CD8-positive, alpha-beta memory T cell (primary cell): ENCODE measurements around the gene CCR5. TPM values are rescaled to one million over a fixed set of nuclear protein-coding genes. Genes with fewer than 3 reads are reported as not detected.

ENCODE experiments used
- CTCF ChIA-PET: fragments of 350-600 bp; sonication (Branson Sonifier 250); formaldehyde crosslinking; loops from one replicate; lab custom pipeline; 2021; ENCODE audit warnings: antibody characterized with exemption; lab: Charles Lee
- POLR2A ChIA-PET: fragments of 350-600 bp; sonication (Branson Sonifier 250); formaldehyde crosslinking; loops from one replicate; lab custom pipeline; 2021; ENCODE audit warnings: antibody characterized with exemption; lab: Charles Lee
- DNase-seq, 5 donors: peaks; one replicate each; pipeline versions ENCODE4 v3.0.0 to v3.0.0-alpha.2; 2020 to 2022; ENCODE audit warnings: mixed read lengths in 1 of 5
- H3K27ac ChIP-seq: one replicate; pipeline ENCODE4 v1.7.0; 2013; ENCODE audit warnings: low read depth, mild to moderate bottlenecking, low read length, moderate library complexity
- H3K27me3 ChIP-seq: 2 replicates; pipeline ENCODE4 v1.7.0; 2013; ENCODE audit warnings: low read length, mild to moderate bottlenecking; ENCODE audit not compliant: insufficient read depth, poor library complexity, severe bottlenecking
- H3K36me3 ChIP-seq: 2 replicates; pipeline ENCODE4 v1.7.0; 2013; ENCODE audit warnings: mild to moderate bottlenecking, low read length, moderate library complexity; ENCODE audit not compliant: insufficient read depth
- H3K4me1 ChIP-seq: 2 replicates; pipeline ENCODE4 v1.7.0; 2013; ENCODE audit warnings: mild to moderate bottlenecking, low read length, moderate library complexity; ENCODE audit not compliant: insufficient read depth
- H3K4me3 ChIP-seq: 2 replicates; pipeline ENCODE4 v1.7.0; 2013; ENCODE audit warnings: mild to moderate bottlenecking, low read length
- H3K9me3 ChIP-seq: 2 replicates; pipeline ENCODE4 v1.7.0; 2013; ENCODE audit warnings: mild to moderate bottlenecking, low read length
- H3K27ac Mint-ChIP-seq, 8 donors: one replicate each; pipeline ENCODE4 v1.8.0; 2020 to 2021; ENCODE audit warnings: mixed read lengths in 8 of 8, mild to moderate bottlenecking in 6 of 8, inconsistent platforms in 3 of 8, moderate library complexity in 3 of 8
- H3K27me3 Mint-ChIP-seq, 2 donors: one replicate each; pipeline ENCODE4 v1.8.0; 2020 to 2021; ENCODE audit warnings: mixed read lengths in 2 of 2, mild to moderate bottlenecking in 1 of 2, moderate library complexity in 1 of 2
- H3K36me3 Mint-ChIP-seq, 3 donors: one replicate each; pipeline ENCODE4 v1.8.0; 2020 to 2021; ENCODE audit warnings: mixed read lengths in 3 of 3, inconsistent platforms in 1 of 3, mild to moderate bottlenecking in 1 of 3
- H3K4me1 Mint-ChIP-seq, 3 donors: one replicate each; pipeline ENCODE4 v1.8.0; 2020 to 2021; ENCODE audit warnings: mixed read lengths in 3 of 3, inconsistent platforms in 1 of 3, mild to moderate bottlenecking in 1 of 3
- H3K4me3 Mint-ChIP-seq, 7 donors: one replicate each; pipeline ENCODE4 v1.8.0; 2020 to 2021; ENCODE audit warnings: mixed read lengths in 7 of 7, mild to moderate bottlenecking in 6 of 7, moderate library complexity in 4 of 7, inconsistent platforms in 2 of 7
- H3K9me3 Mint-ChIP-seq, 5 donors: one replicate each; pipeline ENCODE4 v1.8.0; 2020 to 2022; ENCODE audit warnings: mixed read lengths in 5 of 5, mild to moderate bottlenecking in 3 of 5, moderate library complexity in 2 of 5, inconsistent platforms in 1 of 5
- polyA plus RNA-seq: library from polyadenylated mRNA; unstranded; fragments of 300-500 nt; fragmentation: Illumina TruSeq; gene quantifications from one replicate; pipeline ENCODE4 v1.2.3, GENCODE V29; 2021
- total RNA-seq, 2 experiments: library from RNA; stranded (reverse); gene quantifications; one replicate each; pipeline ENCODE4 v1.2.3, GENCODE V29; 2021

The CCR5 gene
- total and polyA plus RNA-seq, 3 experiments from 2014 or later: 2.6 to 29.2 (median 3.4) TPM

- H3K27me3 Mint-ChIP-seq: peaks cover 0 to 2% of the 10 kb centered on the region in 2 donors
- no peaks in the 10 kb centered on the region for H3K9me3 ChIP-seq
- H3K4me3 Mint-ChIP-seq: peak overlapping the region; percentile 63 to 91 (median 71)
- peak overlapping the region; percentile 89 to 98 (median 96) for H3K27ac Mint-ChIP-seq
- peak; percentile 37 to 87 (median 61) for DNase-seq
- H3K36me3 ChIP-seq: no peaks in the 10 kb centered on the region
- no peaks in the 10 kb centered on the region for H3K27me3 ChIP-seq
- no peak overlapping the region for H3K4me3 ChIP-seq
- peaks cover 48% of the 10 kb centered on the region for H3K4me1 ChIP-seq
- POLR2A ChIA-PET: interaction anchor here (0.6 to 2.9 kb wide), 8 partner anchors 8 to 400 kb away, joined by 3 to 14 read pairs (median 4); no protein-coding TSS in a partner anchor
- H3K36me3 Mint-ChIP-seq: peaks cover 9 to 21% (median 15%) of the 10 kb centered on the region in 3 donors
- H3K27ac ChIP-seq: peak overlapping the region; percentile 22
- CTCF ChIA-PET: interaction anchor here (0.6 to 8.0 kb wide), 41 partner anchors 9 to 439 kb away, joined by 3 to 156 read pairs (median 5); partner anchors contain the start of genes CCR1, CCR5AS and CCRL2
- peaks cover 64 to 91% (median 85%) of the 10 kb centered on the region in 3 donors for H3K4me1 Mint-ChIP-seq
- H3K9me3 Mint-ChIP-seq: no peaks in the 10 kb centered on the region
These were observed 2.2 kb upstream of the CCR5 start for GRCh38 chr3:46368569-46368968.

DNA sequence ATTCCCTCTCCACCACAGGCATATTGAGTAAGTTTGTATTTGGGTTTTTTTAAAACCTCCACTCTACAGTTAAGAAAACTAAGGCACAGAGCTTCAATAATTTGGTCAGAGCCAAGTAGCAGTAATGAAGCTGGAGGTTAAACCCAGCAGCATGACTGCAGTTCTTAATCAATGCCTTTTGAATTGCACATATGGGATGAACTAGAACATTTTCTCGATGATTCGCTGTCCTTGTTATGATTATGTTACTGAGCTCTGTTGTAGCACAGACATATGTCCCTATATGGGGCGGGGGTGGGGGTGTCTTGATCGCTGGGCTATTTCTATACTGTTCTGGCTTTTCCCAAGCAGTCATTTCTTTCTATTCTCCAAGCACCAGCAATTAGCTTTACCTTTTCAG lies 1.6 kb upstream of the CCR5 start:
- H3K9me3 ChIP-seq: no peaks in the 10 kb centered on the region
- H3K9me3 Mint-ChIP-seq: no peaks in the 10 kb centered on the region
- H3K27ac ChIP-seq: no peak overlapping the region
- H3K27ac Mint-ChIP-seq: peak overlapping the region; percentile 88 to 97 (median 93)
- DNase-seq: no peak
- no peaks in the 10 kb centered on the region for H3K36me3 ChIP-seq
- H3K36me3 Mint-ChIP-seq: peaks cover 9 to 24% (median 19%) of the 10 kb centered on the region in 3 donors
- H3K4me3 Mint-ChIP-seq: peak overlapping the region; percentile 83 to 92 (median 88)
- CTCF ChIA-PET: interaction anchor here (0.6 to 8.0 kb wide), 41 partner anchors 9 to 857 kb away, joined by 3 to 156 read pairs (median 6); partner anchors contain the start of genes CCR1, CCR2, CCR5AS and CCRL2
- no peak overlapping the region for H3K4me3 ChIP-seq
- H3K27me3 Mint-ChIP-seq: peaks cover 0 to 2% of the 10 kb centered on the region in 2 donors
- H3K27me3 ChIP-seq: no peaks in the 10 kb centered on the region
- peaks cover 49% of the 10 kb centered on the region for H3K4me1 ChIP-seq
- POLR2A ChIA-PET: interaction anchor here (0.6 to 2.9 kb wide), 9 partner anchors 9 to 401 kb away, joined by 3 to 14 read pairs (median 5); no protein-coding TSS in a partner anchor
- H3K4me1 Mint-ChIP-seq: peaks cover 69 to 93% (median 91%) of the 10 kb centered on the region in 3 donors

- no peaks in the 10 kb centered on the region for H3K9me3 ChIP-seq
- POLR2A ChIA-PET: interaction anchor here (1.1 to 2.9 kb wide), 5 partner anchors 86 to 269 kb away, joined by 3 to 14 read pairs (median 5); no protein-coding TSS in a partner anchor
- no peak for DNase-seq
- Mint-ChIP-seq H3K27ac (peak overlapping the region; percentile 88 to 97 (median 93)), H3K4me3 (peak overlapping the region; percentile 83 to 92 (median 88)), H3K9me3 (no peaks in the 10 kb centered on the region), H3K36me3 (peaks cover 14 to 27% (median 21%) of the 10 kb centered on the region in 3 donors), H3K27me3 (peaks cover 0 to 2% of the 10 kb centered on the region in 2 donors), H3K4me1 (peaks cover 74 to 97% (median 91%) of the 10 kb centered on the region in 3 donors)
- H3K27ac ChIP-seq: peak overlapping the region; percentile 34
- no peaks in the 10 kb centered on the region for H3K36me3 ChIP-seq
- no peaks in the 10 kb centered on the region for H3K27me3 ChIP-seq
- H3K4me1 ChIP-seq: peaks cover 51% of the 10 kb centered on the region
- H3K4me3 ChIP-seq: peak overlapping the region; percentile 14
- CTCF ChIA-PET: interaction anchor here (0.6 to 8.0 kb wide), 32 partner anchors 8 to 858 kb away, joined by 3 to 156 read pairs (median 10); partner anchors contain the start of genes CCR1, CCR2, CCR5AS and CCRL2
These were observed 1.0 kb upstream of the CCR5 start for GRCh38 chr3:46369675-46370132.

- no peaks in the 10 kb centered on the region for H3K27me3 Mint-ChIP-seq
- no peak for DNase-seq
- POLR2A ChIA-PET: interaction anchor here (1.0 to 2.9 kb wide), 5 partner anchors 11 to 432 kb away, joined by 3 to 14 read pairs (median 5); partner anchors contain the start of genes CCR5AS and CCRL2
- H3K4me1 ChIP-seq: peaks cover 63% of the 10 kb centered on the region
- H3K36me3 Mint-ChIP-seq: peaks cover 14 to 24% (median 23%) of the 10 kb centered on the region in 3 donors
- H3K27me3 ChIP-seq: no peaks in the 10 kb centered on the region
- peaks cover 79 to 97% (median 97%) of the 10 kb centered on the region in 3 donors for H3K4me1 Mint-ChIP-seq
- CTCF ChIA-PET: interaction anchor here (0.9 to 8.0 kb wide), 30 partner anchors 10 to 435 kb away, joined by 3 to 156 read pairs (median 5); partner anchors contain the start of gene CCR1
- H3K9me3 ChIP-seq: no peaks in the 10 kb centered on the region
- peak overlapping the region; percentile 83 to 92 (median 88) for H3K4me3 Mint-ChIP-seq
- H3K9me3 Mint-ChIP-seq: no peaks in the 10 kb centered on the region
- peak overlapping the region; percentile 55 for H3K4me3 ChIP-seq
- H3K27ac ChIP-seq: peak overlapping the region; percentile 49
- peak overlapping the region; percentile 88 to 97 (median 93) for H3K27ac Mint-ChIP-seq
- no peaks in the 10 kb centered on the region for H3K36me3 ChIP-seq
These were observed 984 bp downstream of the CCR5 start for GRCh38 chr3:46371519-46372340.

GRCh38 chr3:46372492-46373359 lies 2.0 kb downstream of the CCR5 start:
- peak overlapping the region; percentile 88 to 97 (median 93) for H3K27ac Mint-ChIP-seq
- CTCF ChIA-PET: interaction anchor here (0.9 to 8.0 kb wide), 27 partner anchors 11 to 436 kb away, joined by 3 to 156 read pairs (median 5); partner anchors contain the start of gene CCR1
- no peaks in the 10 kb centered on the region for H3K27me3 ChIP-seq
- H3K4me1 Mint-ChIP-seq: peaks cover 81 to 98% (median 97%) of the 10 kb centered on the region in 3 donors
- peak overlapping the region; percentile 55 for H3K4me3 ChIP-seq
- H3K4me3 Mint-ChIP-seq: peak overlapping the region; percentile 83 to 92 (median 88)
- peak overlapping the region; percentile 49 for H3K27ac ChIP-seq
- H3K36me3 ChIP-seq: no peaks in the 10 kb centered on the region
- H3K9me3 Mint-ChIP-seq: no peaks in the 10 kb centered on the region
- DNase-seq: peak in 1 of 5 donors; percentile 41
- no peaks in the 10 kb centered on the region for H3K9me3 ChIP-seq
- H3K27me3 Mint-ChIP-seq: no peaks in the 10 kb centered on the region
- POLR2A ChIA-PET: interaction anchor here (1.0 to 1.2 kb wide), 2 partner anchors 10 to 433 kb away, joined by 3 to 4 read pairs; no protein-coding TSS in a partner anchor
- H3K4me1 ChIP-seq: peaks cover 60% of the 10 kb centered on the region
- H3K36me3 Mint-ChIP-seq: peaks cover 14 to 29% (median 23%) of the 10 kb centered on the region in 3 donors

DNA sequence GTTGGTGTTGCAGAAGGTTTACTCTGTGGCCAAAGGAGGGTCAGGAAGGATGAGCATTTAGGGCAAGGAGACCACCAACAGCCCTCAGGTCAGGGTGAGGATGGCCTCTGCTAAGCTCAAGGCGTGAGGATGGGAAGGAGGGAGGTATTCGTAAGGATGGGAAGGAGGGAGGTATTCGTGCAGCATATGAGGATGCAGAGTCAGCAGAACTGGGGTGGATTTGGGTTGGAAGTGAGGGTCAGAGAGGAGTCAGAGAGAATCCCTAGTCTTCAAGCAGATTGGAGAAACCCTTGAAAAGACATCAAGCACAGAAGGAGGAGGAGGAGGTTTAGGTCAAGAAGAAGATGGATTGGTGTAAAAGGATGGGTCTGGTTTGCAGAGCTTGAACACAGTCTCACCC lies 4.0 kb downstream of the CCR5 start:
- no peaks in the 10 kb centered on the region for H3K9me3 ChIP-seq
- Mint-ChIP-seq H3K4me1 (peaks cover 67 to 89% (median 86%) of the 10 kb centered on the region in 3 donors), H3K27ac (peak overlapping the region; percentile 66 to 97 (median 93)), H3K9me3 (no peaks in the 10 kb centered on the region), H3K4me3 (peak overlapping the region; percentile 83 to 92 (median 88)), H3K27me3 (no peaks in the 10 kb centered on the region), H3K36me3 (peaks cover 14 to 33% (median 23%) of the 10 kb centered on the region in 3 donors)
- DNase-seq: no peak
- CTCF ChIA-PET: interaction anchor here (0.8 to 2.9 kb wide), 9 partner anchors 9 to 298 kb away, joined by 3 to 15 read pairs (median 4); no protein-coding TSS in a partner anchor
- POLR2A ChIA-PET: interaction anchor here (0.9 kb wide), 1 partner anchor 63 kb away, joined by 3 read pairs; no protein-coding TSS in a partner anchor
- peaks cover 45% of the 10 kb centered on the region for H3K4me1 ChIP-seq
- no peaks in the 10 kb centered on the region for H3K36me3 ChIP-seq
- no peaks in the 10 kb centered on the region for H3K27me3 ChIP-seq
- H3K27ac ChIP-seq: peak overlapping the region; percentile 6
- no peak overlapping the region for H3K4me3 ChIP-seq
